HG02678 (cell line): Measurements from ENCODE around the gene UPK1A.
"Not testable (repeated sequence)": the region's sequence is repeated elsewhere in the genome, so short reads cannot be mapped to it uniquely, and the experiment has no call there.

Source experiments
- ATAC-seq: cut with Tn5 transposase; IDR thresholded peaks from one replicate; pipeline ENCODE4 v1.9.1; 2021; ENCODE audit warnings: mild to moderate bottlenecking, moderate library complexity; ENCODE audit not compliant: unreplicated experiment

The UPK1A gene

GRCh38 chr19:35689836-35690235 lies 23.5 kb downstream of the UPK1A start:
- no peak for ATAC-seq

- ATAC-seq: not testable (repeated sequence)
These were observed 24.8 kb downstream of the UPK1A start for GRCh38 chr19:35691106-35691505.

- no peak for ATAC-seq
These were observed 25.7 kb downstream of the UPK1A start for GRCh38 chr19:35692010-35692409.

- ATAC-seq: no peak
These were observed 27.1 kb downstream of the UPK1A start for GRCh38 chr19:35693422-35693821.

GRCh38 chr19:35693835-35694599 lies 27.7 kb downstream of the UPK1A start:
- ATAC-seq: peak; percentile 83

- no peak for ATAC-seq
These were observed 29.6 kb downstream of the UPK1A start for GRCh38 chr19:35695895-35696422.

GRCh38 chr19:35696835-35697234 lies 30.5 kb downstream of the UPK1A start:
- ATAC-seq: no peak

- ATAC-seq: peak; percentile 97
These were observed 36.1 kb downstream of the UPK1A start for GRCh38 chr19:35702223-35703012.

- ATAC-seq: no peak
These were observed 37.0 kb downstream of the UPK1A start for GRCh38 chr19:35703343-35703742.

- no peak for ATAC-seq
These were observed 37.9 kb downstream of the UPK1A start, which contains the start of gene ZBTB32 for GRCh38 chr19:35704218-35704617. ZBTB32 (plus strand) TSS chr19:35704558; CDS start chr19:35714627, 10,069 bp downstream.

GRCh38 chr19:35708391-35708790 lies 42.1 kb downstream of the UPK1A start:
- ATAC-seq: no peak

GRCh38 chr19:35710784-35711723 lies 44.7 kb downstream of the UPK1A start:
- peak; percentile 43 for ATAC-seq

- ATAC-seq: no peak
These were observed 46.5 kb downstream of the UPK1A start for GRCh38 chr19:35712567-35713505.

- no peak for ATAC-seq
These were observed 47.2 kb downstream of the UPK1A start for GRCh38 chr19:35713506-35713850.

GRCh38 chr19:35713904-35714495 lies 47.7 kb downstream of the UPK1A start:
- no peak for ATAC-seq

GRCh38 chr19:35714601-35715354 lies 48.5 kb downstream of the UPK1A start:
- no peak for ATAC-seq

GRCh38 chr19:35715355-35715809 lies 49.1 kb downstream of the UPK1A start:
- no peak for ATAC-seq

GRCh38 chr19:35715981-35716800 lies 49.9 kb downstream of the UPK1A start:
- ATAC-seq: no peak
